ENCODE results near the gene CENPU. TPM values are rescaled to one million over a fixed set of nuclear protein-coding genes. Genes with fewer than 3 reads are reported as not detected.
"Not testable (repeated sequence)": the region's sequence is repeated elsewhere in the genome, so short reads cannot be mapped to it uniquely, and the experiment has no call there.

Gene CENPU, protein sequence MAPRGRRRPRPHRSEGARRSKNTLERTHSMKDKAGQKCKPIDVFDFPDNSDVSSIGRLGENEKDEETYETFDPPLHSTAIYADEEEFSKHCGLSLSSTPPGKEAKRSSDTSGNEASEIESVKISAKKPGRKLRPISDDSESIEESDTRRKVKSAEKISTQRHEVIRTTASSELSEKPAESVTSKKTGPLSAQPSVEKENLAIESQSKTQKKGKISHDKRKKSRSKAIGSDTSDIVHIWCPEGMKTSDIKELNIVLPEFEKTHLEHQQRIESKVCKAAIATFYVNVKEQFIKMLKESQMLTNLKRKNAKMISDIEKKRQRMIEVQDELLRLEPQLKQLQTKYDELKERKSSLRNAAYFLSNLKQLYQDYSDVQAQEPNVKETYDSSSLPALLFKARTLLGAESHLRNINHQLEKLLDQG
- polyA plus RNA-seq (ENCODE audit: insufficient read length) = 75.4 TPM
- long read RNA-seq, donor 1, transcript CENPU-201 (13 exons, 1,998 nt) = major isoform, 7 of 9 reads
- long read RNA-seq, donor 1, partial matches to known transcripts = 0 of 9 reads
- long read RNA-seq, donor 1, other reads (novel, unspliced or antisense) = 0 of 9 reads
- long read RNA-seq, donor 2, transcript CENPU-201 (13 exons, 1,998 nt) = major isoform, 5 of 16 reads
- long read RNA-seq, donor 2, partial matches to known transcripts = 6 of 16 reads
- long read RNA-seq, donor 2, other reads (novel, unspliced or antisense) = 0 of 16 reads
- long read RNA-seq, donor 3, transcript CENPU-201 (13 exons, 1,998 nt) = major isoform, 10 of 11 reads
- long read RNA-seq, donor 3, partial matches to known transcripts = 0 of 11 reads
- long read RNA-seq, donor 3, other reads (novel, unspliced or antisense) = 0 of 11 reads
- long read RNA-seq, donor 4, partial matches to known transcripts = 0 of 1 reads
- long read RNA-seq, donor 4, other reads (novel, unspliced or antisense) = 0 of 1 reads
- long read RNA-seq, donor 5, transcript CENPU-205 (12 exons, 1,549 nt) = major isoform, 9 of 16 reads
- long read RNA-seq, donor 5, partial matches to known transcripts = 0 of 16 reads
- long read RNA-seq, donor 5, other reads (novel, unspliced or antisense) = 0 of 16 reads
- long read RNA-seq, donor 6, transcript CENPU-201 (13 exons, 1,998 nt) = major isoform, 13 of 20 reads
- long read RNA-seq, donor 6, partial matches to known transcripts = 0 of 20 reads
- long read RNA-seq, donor 6, other reads (novel, unspliced or antisense) = 0 of 20 reads
- long read RNA-seq, donor 7, partial matches to known transcripts = 0 of 7 reads
- long read RNA-seq, donor 7, other reads (novel, unspliced or antisense) = 0 of 7 reads
- long read RNA-seq, donor 8, partial matches to known transcripts = 0 of 1 reads
- long read RNA-seq, donor 8, other reads (novel, unspliced or antisense) = 0 of 1 reads

DNA sequence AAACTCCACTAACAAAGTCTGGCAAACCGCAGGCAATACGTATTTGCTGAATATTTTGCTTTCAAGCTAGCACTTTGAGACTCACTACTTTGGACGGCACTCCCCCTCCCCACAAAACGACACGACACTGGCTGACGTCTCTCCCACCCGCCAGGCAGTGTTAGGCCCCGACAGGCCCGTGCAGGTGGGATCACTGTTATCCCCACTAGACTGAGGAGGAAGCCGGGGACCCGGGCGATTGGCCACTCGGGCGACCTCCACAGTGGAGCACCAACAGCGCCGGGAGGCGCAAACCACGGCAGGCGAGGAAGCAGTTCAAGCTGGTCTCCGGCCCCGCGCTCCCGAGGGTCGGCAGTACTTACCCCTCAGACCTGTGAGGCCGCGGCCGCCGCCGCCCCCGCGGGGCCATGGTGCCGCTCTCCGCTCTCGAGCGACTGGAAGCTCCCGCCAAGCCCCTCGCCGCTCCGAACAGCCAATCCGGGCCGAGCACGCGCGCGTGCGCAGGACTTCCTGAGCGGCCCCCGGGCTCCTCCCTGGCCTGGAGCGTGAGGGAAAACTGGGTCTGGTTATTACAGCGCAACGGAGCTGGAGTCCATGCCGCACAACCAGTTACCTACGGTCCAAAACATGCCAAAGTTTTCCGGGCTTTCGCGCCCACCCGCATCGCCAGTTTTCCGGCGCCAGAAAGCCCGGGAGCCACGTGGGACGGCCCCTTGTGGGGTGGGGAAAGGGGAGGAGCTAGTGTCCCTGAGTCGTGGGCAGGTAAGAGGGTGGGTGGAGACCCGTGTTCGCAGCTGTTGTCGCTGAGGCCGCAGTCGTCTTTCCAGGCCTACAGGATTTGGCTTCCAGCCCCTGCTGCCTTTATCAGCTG, at the start of gene CENPU:
Gene CENPU (minus strand): TSS at position 443 of the 871 bp plus-strand sequence. CDS start 34 bp downstream, at position 409.
- peak; percentile 99 for DNase-seq

DNA sequence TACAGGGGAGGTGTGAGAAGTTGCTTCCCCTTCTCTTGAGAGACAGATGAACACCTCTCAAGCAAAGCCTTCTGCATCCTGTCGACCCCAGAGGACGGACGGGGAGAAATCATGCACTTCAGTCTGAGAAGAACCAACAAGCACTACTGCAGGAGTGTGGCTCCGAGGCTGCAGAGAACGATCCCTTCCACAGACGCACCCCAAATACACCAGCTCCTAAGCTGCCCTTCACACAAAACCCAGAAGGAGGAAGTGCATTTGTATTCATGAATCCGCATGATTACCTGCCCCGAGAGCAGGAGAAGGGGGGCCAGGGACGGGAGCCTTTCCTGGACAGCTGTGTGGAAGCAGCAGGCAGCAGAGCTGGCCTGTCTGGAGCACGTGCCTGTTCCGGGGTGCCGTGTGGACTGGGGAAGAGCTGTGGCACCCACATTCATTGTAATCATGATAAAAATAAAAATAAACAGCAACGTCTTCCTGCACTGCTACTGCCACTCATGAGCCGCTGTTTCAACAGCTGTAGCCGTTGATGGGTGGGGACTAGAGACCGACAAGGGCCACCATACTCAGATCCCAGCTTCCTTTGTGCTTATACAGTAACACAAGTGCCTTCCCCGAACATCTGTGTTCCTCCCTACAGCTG, 49.0 kb upstream of the CENPU start:
- no peak for DNase-seq

DNA sequence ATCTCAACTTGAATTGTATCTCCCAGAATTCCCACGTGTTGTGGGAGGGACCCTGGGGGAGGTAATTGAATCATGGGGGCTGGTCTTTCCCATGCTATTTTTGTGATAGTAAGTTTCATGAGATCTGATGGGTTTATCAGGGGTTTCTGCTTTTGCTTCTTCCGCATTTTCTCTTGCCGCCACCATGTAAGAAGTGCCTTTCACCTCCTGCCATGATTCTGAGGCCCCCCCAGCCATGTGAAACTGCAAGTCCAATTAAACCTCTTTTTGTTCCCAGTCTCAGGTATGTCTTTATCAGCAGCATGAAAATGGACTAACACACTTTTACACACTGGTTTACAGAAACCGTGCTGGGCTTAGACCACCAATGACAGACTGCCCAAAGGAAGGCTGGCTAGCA, 45.3 kb upstream of the CENPU start:
- DNase-seq = not testable (repeated sequence)

DNA sequence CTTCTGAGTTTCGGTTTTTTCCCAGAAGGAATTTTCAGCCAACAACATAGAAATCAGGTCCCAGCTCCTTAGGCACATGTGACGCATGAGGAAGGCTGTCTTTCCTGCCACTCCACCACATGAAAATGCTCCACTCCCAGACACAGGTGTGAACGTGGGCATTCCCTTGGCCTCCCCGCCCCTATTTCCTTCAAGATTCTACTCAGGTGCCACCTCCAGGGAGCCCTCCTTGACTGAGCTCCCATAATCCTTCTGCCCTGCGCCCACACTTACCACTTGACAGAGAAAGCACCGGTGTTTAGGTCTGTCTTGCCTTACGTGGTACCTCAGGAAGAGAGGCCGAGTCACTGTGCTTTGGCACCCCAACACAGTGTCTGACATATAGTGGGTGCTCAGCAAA, 44.4 kb upstream of the CENPU start:
- DNase-seq = no peak

DNA sequence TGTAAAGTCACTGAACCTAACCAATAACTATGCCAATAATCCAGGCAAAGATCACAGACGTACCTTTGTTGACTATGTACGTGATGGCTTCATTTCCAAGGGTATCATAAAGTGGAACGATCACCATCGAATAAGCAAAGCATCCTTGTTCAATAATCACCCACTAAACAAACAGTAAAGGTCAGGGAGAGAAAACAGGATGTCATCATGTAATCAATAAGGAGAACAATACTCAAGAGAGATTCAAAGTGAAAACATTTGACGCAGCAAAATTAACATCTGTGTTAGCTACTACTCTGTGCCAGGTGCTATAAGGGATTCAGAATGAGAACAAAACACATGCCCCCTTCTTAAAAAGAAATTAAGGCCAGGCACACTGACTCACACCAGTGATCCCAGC, 42.9 kb upstream of the CENPU start:
- DNase-seq = no peak

DNA sequence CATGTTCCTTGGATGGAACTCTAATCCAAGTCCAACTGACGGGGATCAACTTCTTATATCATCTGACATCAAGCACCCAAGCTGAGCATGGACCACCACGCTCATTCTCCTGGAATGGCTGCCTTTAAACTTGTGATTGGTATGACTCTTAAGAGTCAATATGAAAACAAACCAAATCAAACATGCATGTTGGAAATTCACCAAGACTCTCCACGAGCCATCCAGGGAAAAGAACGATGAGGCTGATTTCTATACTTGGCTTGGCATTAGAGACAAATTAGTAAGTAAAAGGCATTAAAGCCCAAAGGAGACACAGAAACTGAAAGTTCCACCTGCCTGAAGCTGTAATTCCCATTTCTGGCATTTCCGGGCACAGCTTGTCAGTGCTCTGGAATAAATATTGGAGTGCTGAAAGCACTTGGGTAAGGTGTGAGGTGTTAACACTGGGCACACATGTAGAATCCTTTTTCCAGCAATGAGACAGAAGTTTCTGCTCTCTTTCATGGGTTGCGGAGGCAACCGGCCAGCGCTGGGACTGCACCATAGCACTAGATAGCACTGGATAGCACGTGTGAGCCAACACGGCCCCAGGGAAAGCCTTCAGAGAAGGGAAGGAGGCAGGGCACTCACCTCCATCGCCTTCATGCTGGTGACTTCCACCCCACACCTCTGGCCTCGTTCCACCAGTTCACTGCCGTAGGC, 42.1 kb upstream of the CENPU start:
- no peak for DNase-seq

DNA sequence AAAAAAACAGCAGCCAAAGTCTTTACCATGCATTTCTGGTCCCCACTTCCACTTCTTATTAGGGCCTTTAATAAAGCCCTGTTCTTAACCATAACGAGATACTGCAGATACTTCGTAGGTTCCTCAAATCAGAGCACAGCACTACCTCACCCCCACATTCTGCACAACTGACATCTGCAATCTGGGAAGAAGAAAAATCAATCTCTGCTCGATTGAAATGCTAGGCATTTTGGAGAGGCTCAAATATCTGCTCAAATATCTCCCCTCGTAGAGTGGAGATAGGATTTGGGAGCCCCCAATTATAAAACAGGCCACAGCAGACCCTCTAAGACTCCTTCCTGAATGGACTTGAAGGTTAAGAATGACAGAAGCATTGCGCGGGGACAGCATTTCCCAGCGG, 40.3 kb upstream of the CENPU start:
- no peak for DNase-seq

DNA sequence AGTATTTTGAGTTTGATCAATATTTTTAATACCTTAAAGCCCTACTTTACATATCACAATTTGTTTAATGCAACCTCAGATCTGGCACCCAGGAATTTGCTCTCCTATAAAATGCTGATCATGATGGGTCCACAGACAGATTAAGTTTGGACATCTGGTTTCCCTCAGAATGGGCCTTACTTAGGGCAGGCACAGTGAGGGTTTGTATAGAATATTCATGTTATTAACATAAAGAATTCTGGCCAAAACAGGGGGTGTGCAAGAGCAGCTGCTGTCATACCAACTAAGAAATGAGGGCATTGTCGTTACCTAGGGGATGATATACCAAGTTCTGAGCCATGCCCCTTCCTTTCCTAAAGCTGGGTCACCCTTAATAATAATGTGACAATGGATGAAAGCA, 37.5 kb upstream of the CENPU start:
- no peak for DNase-seq

DNA sequence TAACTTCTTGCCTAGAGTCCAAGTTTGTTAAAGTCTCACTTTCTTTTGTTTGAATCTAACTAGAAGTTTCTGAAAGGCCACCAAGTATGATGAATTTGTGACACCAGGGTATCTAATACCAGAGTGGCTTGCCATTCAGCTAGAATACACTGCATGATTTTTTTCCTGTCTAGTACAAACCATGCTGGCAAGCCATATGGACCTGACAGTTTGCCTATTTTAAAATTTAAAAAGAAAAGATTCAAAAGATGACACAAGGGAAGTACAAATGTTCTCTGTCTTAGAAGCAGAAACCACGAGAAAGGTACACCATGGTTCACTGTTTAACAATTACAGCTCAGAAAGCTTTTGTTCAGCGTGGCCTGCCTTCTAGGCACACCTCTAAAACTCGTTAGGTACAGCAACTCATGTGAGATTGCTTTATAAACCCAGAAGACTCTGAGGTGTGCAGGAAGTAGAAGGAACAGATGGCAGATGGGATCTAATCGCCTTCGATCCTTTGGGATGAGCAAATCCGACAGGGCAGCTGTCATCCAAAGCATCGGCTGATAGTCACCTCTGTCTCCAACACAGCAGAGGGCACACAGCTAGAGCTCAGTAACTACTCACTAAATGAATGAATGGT, 35.4 kb upstream of the CENPU start:
- DNase-seq = no peak

DNA sequence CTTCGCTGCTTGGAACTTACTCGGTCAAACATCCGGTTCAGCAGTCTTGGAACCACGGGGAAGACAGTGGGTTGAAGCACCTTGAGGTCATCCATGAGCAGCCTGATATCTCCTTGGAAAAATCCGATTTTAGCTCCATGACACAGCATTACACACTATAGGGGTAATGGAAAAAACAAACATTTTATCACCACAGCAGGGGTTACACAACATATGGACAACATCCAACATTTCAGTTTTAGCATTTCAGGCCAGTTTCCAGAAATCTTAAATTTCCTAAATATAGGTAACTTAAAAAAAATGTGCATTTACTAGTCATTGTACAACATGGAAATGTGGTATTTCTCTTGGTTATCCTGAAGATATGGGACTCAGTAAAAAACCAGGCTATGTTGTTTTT, 34.4 kb upstream of the CENPU start:
- no peak for DNase-seq

DNA sequence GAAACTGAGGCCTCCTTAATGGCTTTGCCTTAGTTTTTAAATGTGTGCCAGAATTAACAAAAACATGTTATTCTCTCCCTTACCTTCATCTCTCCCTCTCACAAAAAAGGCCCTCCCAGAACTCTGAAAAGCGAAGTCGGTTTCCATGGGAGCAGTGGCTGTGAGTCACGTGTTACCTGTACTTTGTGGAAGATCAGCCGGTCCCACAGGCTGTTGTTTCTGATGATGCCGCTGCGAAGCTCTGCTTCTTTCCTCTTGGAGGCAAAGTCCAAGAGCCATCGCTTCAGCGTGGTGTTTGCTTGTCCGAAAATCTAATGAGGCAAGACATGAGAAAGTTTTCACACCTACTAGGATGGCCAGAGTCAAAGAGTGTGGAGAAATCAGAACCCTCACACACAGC, 32.5 kb upstream of the CENPU start:
- DNase-seq = no peak

DNA sequence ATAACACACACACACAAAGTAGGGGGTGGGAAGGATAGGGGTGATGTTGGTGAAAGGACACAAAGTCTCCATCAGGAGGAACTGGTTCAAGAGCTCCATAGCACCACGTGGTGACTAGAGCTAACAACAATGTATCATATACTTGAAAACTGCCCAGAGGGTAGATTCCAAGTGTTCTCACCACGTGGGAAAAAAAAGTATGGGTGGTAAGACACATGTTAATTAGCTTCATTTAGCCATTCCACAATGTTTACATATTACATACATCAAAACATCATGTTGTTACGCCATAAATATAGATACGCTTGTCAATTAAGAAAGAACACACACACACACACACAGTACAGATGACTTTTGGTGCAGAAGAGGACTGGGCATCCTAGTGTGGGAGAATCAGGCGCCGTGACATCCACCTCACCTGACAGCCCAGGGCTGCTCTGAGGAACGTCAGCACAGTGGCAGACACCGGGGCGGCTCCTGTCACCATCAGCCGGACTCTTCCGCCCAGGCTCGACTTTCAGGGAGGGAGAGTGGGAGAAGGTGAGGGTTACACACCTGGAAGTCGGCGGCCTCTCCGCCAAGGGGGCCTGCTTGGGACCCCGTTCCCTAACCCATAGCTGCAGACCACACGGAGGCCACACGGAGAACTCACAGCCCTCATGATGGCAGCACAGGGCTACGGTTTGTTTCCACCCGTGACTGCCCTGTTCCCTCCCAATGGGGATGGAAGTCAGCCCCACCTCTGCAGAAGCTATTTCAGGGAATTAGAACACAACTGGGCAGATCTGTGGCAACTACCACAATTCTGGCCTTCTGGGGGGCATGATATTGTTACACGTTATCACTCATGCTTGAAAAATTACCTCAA, 31.8 kb upstream of the CENPU start:
- no peak for DNase-seq

DNA sequence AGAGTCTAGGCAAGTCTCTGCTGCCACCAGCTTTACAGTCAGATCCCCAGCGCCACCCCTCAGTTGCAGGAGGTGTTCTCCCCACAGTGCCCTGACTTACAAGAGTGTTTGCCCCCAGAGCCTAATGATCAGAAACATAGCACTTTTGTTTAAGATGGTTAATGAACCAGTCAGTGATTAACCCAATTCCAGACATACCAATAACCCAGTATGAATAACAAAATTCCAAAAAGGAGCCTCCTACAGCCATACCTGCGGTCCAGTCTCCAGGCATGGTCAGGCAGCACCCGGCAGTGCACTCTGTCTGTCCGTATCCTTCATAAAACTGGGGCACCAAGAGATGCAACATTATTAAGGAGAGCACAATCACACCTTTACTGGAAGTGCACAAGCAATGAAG, 30.7 kb upstream of the CENPU start:
- DNase-seq = no peak

DNA sequence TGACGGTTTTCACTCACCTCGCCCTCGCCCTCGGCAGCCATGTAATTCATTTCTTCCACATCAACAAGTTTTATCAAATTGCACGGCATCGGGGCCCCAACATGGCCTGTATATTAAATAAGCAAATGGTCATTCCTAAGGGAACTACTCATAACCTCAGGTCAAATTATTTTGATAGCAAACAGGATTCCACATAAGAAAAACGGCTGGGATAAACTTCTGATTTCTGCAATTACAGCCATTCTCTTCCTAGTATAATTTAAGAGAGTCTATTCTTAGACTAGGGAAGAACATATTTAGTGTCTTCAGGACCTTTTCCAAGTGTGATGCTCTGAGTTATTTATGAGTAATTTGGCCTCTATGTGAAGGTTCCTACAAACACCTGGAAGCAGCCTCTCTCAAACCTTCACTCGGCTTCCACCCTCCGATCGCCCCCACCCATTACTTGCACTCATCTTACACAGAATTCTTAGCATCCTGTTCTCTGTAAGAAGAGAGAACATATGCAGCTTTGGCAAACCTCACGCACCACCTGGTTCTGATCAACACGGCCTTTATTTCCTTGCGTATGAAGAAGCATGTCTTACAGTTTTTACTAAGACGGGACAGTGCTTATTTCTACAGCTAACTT, 29.4 kb upstream of the CENPU start:
- no peak for DNase-seq

DNA sequence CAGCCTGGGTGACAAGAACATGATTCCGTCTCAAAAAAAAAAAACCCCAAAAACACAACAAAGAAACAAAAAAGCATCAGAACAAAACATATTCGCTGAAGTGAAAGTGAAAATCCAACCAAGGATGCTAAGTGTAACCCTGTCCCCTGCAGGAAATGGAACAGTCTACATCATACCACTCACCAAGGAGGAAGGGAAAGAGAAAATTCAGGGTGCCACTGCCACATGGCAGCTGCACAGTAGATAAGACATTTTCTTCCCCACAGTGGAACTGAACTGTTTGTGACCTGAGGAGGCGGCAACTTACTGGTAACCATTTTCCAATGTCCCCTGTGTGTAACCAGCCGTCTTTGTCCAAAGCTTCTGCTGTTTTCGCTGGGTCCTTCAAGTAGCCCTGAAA, 28.2 kb upstream of the CENPU start:
- DNase-seq = no peak

DNA sequence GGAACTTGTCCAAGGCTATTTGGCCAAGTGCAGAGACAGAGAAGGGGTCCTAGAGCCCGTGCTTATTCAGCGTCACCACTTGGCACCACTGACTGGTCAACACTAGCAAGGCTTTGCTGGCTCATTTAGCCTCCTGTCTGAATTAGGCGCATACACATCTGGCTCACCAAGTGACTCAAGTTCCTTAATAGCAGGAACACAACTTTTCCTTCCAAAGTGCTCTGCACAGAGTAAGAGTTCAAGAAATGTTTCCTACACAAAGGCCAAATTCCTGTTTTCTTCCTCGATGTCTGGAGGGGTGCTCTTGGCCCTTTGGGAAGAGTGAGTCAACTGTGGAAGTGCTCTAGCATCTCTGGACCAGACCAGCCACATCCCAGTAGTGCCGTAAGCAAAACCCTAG, 26.8 kb upstream of the CENPU start:
- no peak for DNase-seq

DNA sequence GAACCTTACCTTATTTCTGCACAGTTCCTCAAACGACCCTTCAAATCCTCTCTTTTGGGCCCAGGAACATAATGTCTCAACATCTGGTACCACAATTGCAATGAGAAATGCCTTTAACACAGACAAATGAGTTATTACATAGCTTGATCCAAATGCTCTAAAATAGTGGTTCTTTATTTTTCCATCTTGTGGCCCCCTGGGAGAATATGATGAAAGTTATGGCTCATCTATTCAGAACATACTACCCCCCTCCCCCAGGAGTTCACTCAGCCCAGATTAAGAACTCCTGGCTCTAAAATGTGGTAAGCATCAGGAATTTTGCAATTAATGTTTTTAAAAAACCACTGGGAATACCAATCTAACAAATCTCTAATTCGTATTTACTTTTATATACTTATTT, 23.9 kb upstream of the CENPU start:
- DNase-seq = no peak

DNA sequence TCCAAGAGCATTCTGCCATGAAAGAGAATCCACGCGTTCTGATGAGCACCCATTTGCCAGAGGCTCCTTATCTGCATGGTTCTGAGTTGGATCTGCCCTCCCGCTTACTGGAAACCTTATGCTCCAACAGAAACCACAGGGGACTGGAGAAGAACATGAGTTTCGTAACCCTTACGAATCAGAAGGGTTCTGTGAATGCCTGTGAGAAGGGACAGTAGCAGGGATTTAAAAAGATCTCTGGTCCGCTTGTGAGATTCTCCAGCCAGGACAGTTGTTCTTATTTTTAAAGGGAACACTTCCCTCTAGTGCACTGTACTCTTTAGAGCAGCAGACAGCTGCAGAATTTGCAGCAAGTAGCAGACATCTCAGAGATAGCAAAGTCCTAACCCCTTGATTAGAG, 22.5 kb upstream of the CENPU start:
- no peak for DNase-seq

All from left kidney (tissue), 8 donors.